Upper lobe of left lung (tissue), 6 donors: ENCODE results near the gene SCNN1G. TPM values are rescaled to one million over a fixed set of nuclear protein-coding genes. Genes with fewer than 3 reads are reported as not detected.

ENCODE experiments used
- ATAC-seq, 2 donors: fragments of 200-7000 bp; cut with Tn5 transposase; one replicate each; pipeline ENCODE4 v1.9.1; 2022; ENCODE audit warnings: mild to moderate bottlenecking in 2 of 2, moderate library complexity in 2 of 2; ENCODE audit not compliant: low FRiP score in 2 of 2
- DNase-seq, 2 donors: peaks; one replicate each; pipeline ENCODE4 v3.0.0-alpha.2; 2019 to 2020
- H3K27ac ChIP-seq, 4 donors: fragments of 200-600 bp; sonication (generic); one replicate each; pipeline ENCODE4 v1.5.1; 2016 to 2019
- H3K27me3 ChIP-seq, 4 donors: fragments of 200-600 bp; sonication (generic); one replicate each; pipeline ENCODE4 v1.5.1; 2017 to 2019
- H3K36me3 ChIP-seq, 4 donors: fragments of 200-600 bp; sonication (generic); one replicate each; pipeline ENCODE4 v1.5.1; 2016 to 2019
- H3K4me1 ChIP-seq, 4 donors: fragments of 200-600 bp; sonication (generic); one replicate each; pipeline ENCODE4 v1.5.1; 2018 to 2019
- H3K4me3 ChIP-seq, 4 donors: fragments of 200-600 bp; sonication (generic); one replicate each; pipeline ENCODE4 v1.5.1; 2017 to 2019; ENCODE audit warnings: mild to moderate bottlenecking in 2 of 4, moderate library complexity in 1 of 4
- H3K9me3 ChIP-seq, 4 donors: fragments of 200-600 bp; sonication (generic); one replicate each; pipeline ENCODE4 v1.5.1; 2018 to 2019
- EP300 ChIP-seq, 4 donors: sonication (generic); formaldehyde crosslinking; IDR thresholded peaks; one replicate each; pipeline ENCODE4 v1.5.1; 2017; ENCODE audit warnings: antibody characterized with exemption in 4 of 4, control low read depth in 2 of 4
- POLR2A ChIP-seq, 4 donors: fragments of 450-650 bp; IDR thresholded peaks; one replicate each; pipeline ENCODE4 v1.5.1; 2016 to 2017; ENCODE audit warnings: antibody characterized with exemption in 4 of 4, mild to moderate bottlenecking in 2 of 4
- POLR2AphosphoS5 ChIP-seq, 2 donors: sonication (generic); formaldehyde crosslinking; IDR thresholded peaks; one replicate each; pipeline ENCODE4 v1.5.1; 2017; ENCODE audit warnings: antibody characterized with exemption in 2 of 2
- WGBS, 2 donors: methylation state at CpG; one replicate each; pipeline ENCODE4 v1.1.5; 2017 to 2018; 5-methylcytosine and 5-hydroxymethylcytosine counted together
- total RNA-seq, 6 donors: library from RNA; depleted of rRNA in 4 of 6; stranded (reverse); fragments of >200 nt in 4 of 6; gene quantifications; one replicate each; pipeline versions ENCODE4 v1.1.0 to v1.2.1, GENCODE V29; 2016 to 2021
- TF ChIP-seq, protein P1 (sequence below), 6 experiments: fragments of 450-650 bp in 4 of 6; fragments of 200-600 bp in 2 of 6; sonication (generic) in 2 of 6; IDR thresholded peaks; one replicate each; pipeline ENCODE4 v1.5.1; 2016 to 2019; ENCODE audit warnings: antibody characterized with exemption in 6 of 6
- donor health status: DM: no; HTN: no; CAD: no; lungs with moderate emphysema.
- donor health status: DM: no; HTN: yes; CAD: no; lungs with severe emphysema.

SCNN1G gene
- total RNA-seq, 6 donors from 2014 or later: 10.8 to 16.8 (median 13.8) TPM

DNA sequence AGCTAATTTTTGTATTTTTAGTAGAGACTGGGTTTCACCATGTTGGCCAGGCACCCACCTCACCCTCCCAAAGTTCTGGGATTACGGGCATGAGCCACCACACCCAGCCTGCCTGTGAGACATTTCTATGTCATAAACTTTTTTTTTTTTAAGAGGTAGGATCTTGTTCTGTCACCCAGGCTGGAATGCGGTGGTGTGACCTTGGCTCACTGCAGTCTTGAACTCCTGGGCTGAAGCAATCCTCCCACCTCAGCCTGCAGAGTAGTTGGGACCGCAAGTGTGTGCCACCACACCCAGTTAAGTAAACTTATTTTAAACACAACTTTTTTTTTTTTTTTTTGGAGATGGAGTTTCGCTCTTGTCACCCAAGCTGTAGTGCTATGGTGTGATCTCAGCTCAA, 47.2 kb downstream of the SCNN1G start:
- Histone ChIP-seq H3K36me3 (no peaks in the 10 kb centered on the region), H3K27ac (no peak overlapping the region), H3K4me3 (no peak overlapping the region), H3K27me3 (no peaks in the 10 kb centered on the region), H3K4me1 (no peaks in the 10 kb centered on the region), H3K9me3 (no peaks in the 10 kb centered on the region)
- no peak for ATAC-seq
- WGBS, 2 donors: 73 to 80% methylated on average over 4 of the region's 4 CpGs
- TF ChIP-seq POLR2AphosphoS5 (IDR thresholded peaks at IDR 0.05) (no peak), POLR2A (IDR thresholded peaks at IDR 0.05) (no peak), EP300 (IDR thresholded peaks at IDR 0.05) (no peak)
- TF ChIP-seq, protein P1, sequence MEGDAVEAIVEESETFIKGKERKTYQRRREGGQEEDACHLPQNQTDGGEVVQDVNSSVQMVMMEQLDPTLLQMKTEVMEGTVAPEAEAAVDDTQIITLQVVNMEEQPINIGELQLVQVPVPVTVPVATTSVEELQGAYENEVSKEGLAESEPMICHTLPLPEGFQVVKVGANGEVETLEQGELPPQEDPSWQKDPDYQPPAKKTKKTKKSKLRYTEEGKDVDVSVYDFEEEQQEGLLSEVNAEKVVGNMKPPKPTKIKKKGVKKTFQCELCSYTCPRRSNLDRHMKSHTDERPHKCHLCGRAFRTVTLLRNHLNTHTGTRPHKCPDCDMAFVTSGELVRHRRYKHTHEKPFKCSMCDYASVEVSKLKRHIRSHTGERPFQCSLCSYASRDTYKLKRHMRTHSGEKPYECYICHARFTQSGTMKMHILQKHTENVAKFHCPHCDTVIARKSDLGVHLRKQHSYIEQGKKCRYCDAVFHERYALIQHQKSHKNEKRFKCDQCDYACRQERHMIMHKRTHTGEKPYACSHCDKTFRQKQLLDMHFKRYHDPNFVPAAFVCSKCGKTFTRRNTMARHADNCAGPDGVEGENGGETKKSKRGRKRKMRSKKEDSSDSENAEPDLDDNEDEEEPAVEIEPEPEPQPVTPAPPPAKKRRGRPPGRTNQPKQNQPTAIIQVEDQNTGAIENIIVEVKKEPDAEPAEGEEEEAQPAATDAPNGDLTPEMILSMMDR (IDR thresholded peaks at IDR 0.05): no peak
- DNase-seq: no peak

DNA sequence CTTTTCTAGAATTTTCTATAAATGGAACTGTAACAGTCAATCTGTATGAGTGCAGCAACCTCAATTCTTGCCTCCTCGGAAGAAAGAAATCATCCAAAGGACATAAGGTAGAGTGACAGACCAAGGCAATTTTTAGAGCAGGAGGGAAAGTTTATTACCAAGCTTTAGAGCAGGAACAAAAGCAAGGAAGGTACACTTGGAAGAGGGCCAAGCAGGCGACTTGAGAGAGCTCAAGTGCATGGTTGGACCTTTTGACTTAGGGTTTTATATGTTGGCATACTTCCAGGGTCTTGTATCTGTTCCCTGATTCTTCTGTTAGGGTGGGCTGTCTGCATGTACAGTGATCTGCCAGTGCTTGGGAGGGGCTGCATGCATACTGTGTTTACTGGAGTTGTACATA, 50.3 kb downstream of the SCNN1G start:
- no peak for DNase-seq
- no peak for ATAC-seq
- TF ChIP-seq EP300 (IDR thresholded peaks at IDR 0.05): no peak
- TF ChIP-seq POLR2AphosphoS5 (IDR thresholded peaks at IDR 0.05): no peak
- TF ChIP-seq, protein P1 (IDR thresholded peaks at IDR 0.05): no peak
- Histone ChIP-seq H3K36me3 (no peaks in the 10 kb centered on the region), H3K9me3 (no peaks in the 10 kb centered on the region), H3K4me1 (no peaks in the 10 kb centered on the region), H3K27me3 (no peaks in the 10 kb centered on the region), H3K4me3 (no peak overlapping the region), H3K27ac (no peak overlapping the region)
- WGBS, 2 donors: 40 to 42% methylated on average over 2 of the region's 2 CpGs

DNA sequence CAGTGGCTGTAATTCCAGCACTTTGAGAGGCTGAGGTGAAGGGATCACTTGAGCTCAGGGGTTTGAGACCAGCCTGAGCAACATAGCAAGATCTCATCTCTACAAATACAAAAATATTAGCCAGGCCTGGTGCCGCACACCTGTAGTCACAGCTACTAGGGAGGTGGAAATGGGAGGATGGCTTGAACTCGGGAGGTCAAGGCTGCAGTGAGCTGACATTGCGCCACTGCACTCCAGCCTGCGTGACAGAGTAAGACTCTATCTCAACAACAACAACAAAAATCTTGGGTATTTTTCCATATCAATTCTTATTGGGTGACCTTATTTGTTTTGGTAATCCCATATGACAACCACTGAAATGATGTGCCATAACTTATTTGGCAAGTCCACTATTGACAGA, 52.6 kb downstream of the SCNN1G start:
- H3K4me1 ChIP-seq: no peaks in the 10 kb centered on the region
- no peaks in the 10 kb centered on the region for H3K27me3 ChIP-seq
- TF ChIP-seq, protein P1 (IDR thresholded peaks at IDR 0.05): no peak
- TF ChIP-seq POLR2AphosphoS5 (IDR thresholded peaks at IDR 0.05) (no peak), EP300 (IDR thresholded peaks at IDR 0.05) (no peak), POLR2A (IDR thresholded peaks at IDR 0.05) (no peak)
- 94 to 96% methylated on average over 4 of the region's 4 CpGs for WGBS, 2 donors
- H3K4me3 ChIP-seq: no peak overlapping the region
- no peaks in the 10 kb centered on the region for H3K9me3 ChIP-seq
- H3K27ac ChIP-seq: no peak overlapping the region
- no peak for DNase-seq
- no peak for ATAC-seq
- H3K36me3 ChIP-seq: no peaks in the 10 kb centered on the region

DNA sequence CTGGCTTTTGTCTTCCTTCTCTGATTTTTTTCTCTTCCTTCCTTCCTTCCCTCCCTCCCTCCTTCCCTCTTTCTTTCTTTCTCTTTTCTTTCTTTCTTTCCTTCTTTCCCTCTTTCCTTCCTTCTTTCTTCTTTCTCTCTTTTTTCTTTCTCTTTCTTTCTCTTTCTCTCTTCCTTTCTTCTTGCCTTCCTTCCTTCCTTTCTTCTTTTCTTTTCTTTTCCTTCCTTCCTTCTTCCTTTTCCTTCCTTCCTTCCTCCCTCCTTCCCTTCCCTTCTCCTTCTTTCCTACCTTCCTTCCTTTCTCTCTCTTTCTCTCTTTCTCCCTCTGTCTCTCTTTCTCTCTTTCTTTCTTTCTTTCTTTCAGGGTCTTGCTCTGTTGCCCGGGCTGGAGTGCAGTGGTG, 54.4 kb downstream of the SCNN1G start:
- WGBS, 2 donors: 83 to 93% methylated on average over 1 of the region's 1 CpG
- TF ChIP-seq EP300 (IDR thresholded peaks at IDR 0.05) (no peak), POLR2AphosphoS5 (IDR thresholded peaks at IDR 0.05) (no peak), POLR2A (IDR thresholded peaks at IDR 0.05) (no peak)
- TF ChIP-seq, protein P1 (IDR thresholded peaks at IDR 0.05): no peak
- no peaks in the 10 kb centered on the region for H3K9me3 ChIP-seq

DNA sequence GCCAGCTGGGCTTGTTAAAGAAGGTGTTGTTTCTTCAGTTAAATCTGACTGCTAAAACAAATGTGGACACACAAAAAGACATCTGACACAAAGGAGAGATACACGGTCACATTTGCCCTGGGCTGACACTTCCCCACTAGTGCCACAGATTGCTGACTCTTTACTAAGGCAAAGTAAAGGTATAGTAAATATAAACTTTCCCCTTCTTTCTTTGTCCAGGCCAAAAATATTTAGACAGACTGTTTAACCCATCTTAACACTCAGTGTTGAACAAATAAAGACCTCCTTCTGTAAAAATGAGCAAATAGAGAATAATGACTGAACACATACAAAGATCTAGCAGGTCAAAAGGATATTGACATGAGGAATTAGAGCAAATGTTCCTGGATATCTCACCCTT, 58.4 kb downstream of the SCNN1G start:
- Histone ChIP-seq H3K4me3 (no peak overlapping the region), H3K4me1 (no peaks in the 10 kb centered on the region), H3K27me3 (no peaks in the 10 kb centered on the region), H3K9me3 (peaks cover 0 to 3% (median 0%) of the 10 kb centered on the region in 4 donors), H3K36me3 (no peaks in the 10 kb centered on the region), H3K27ac (no peak overlapping the region)
- WGBS, 2 donors: 58 to 91% methylated on average over 1 of the region's 1 CpG
- ATAC-seq (no peak), DNase-seq (no peak)
- TF ChIP-seq, protein P1 (IDR thresholded peaks at IDR 0.05): no peak
- TF ChIP-seq EP300 (IDR thresholded peaks at IDR 0.05): no peak
- no peak for TF ChIP-seq POLR2AphosphoS5 (IDR thresholded peaks at IDR 0.05)
- no peak for TF ChIP-seq POLR2A (IDR thresholded peaks at IDR 0.05)

More for the DNA sequence above, 54.4 kb downstream of the SCNN1G start:
- Histone ChIP-seq H3K27ac (no peak overlapping the region), H3K4me3 (no peak overlapping the region), H3K27me3 (no peaks in the 10 kb centered on the region), H3K4me1 (no peaks in the 10 kb centered on the region), H3K36me3 (no peaks in the 10 kb centered on the region)
- DNase-seq (no peak), ATAC-seq (no peak)
